ENCODE results near the gene CYTH1. TPM values are rescaled to one million over a fixed set of nuclear protein-coding genes. Genes with fewer than 3 reads are reported as not detected.

The CYTH1 gene
- total RNA-seq, 4 donors from 2014 or later = 103 to 156 (median 142) TPM

GRCh38 chr17:78647032-78647431, 135.0 kb downstream of the CYTH1 start:
- 87 to 88% methylated on average over 7 to 8 of the region's 8 CpGs for WGBS, 2 donors (ENCODE audit: low coverage in 1 of 2)
- no peak for DNase-seq
- peaks cover 14% of the 10 kb centered on the region for H3K27me3 ChIP-seq
- in situ Hi-C loops (cut with MboI; ENCODE audit: low pct_ligation_motif_present in 1 of 4, low pct_unique_long_range_greater_than_20kb in 1 of 4, low sequenced_read_pairs in 3 of 4) (no loop called here), intact Hi-C loops (cut with DNase I; ENCODE audit: low total_unique reads) (loop anchor here (10.0 kb wide), 1 partner anchor 82 kb away; no protein-coding TSS in a partner anchor)
- H3K9me3 ChIP-seq = no peaks in the 10 kb centered on the region
- TF ChIP-seq POLR2A (IDR thresholded peaks at IDR 0.05) = no peak
- TF ChIP-seq POLR2AphosphoS5 (IDR thresholded peaks at IDR 0.05) = no peak
- no peak for TF ChIP-seq EP300 (IDR thresholded peaks at IDR 0.05; ENCODE audit: low read depth)
- no peak for TF ChIP-seq CTCF (IDR thresholded peaks at IDR 0.05)
- H3K36me3 ChIP-seq = no peaks in the 10 kb centered on the region
- no peaks in the 10 kb centered on the region for H3K4me1 ChIP-seq
- no peak overlapping the region for H3K4me3 ChIP-seq
- peak overlapping the region in 1 of 4 donors; percentile 45 for H3K27ac ChIP-seq

GRCh38 chr17:78645421-78646295, 136.4 kb downstream of the CYTH1 start:
- Histone ChIP-seq H3K9me3 (no peaks in the 10 kb centered on the region), H3K4me1 (no peaks in the 10 kb centered on the region), H3K36me3 (no peaks in the 10 kb centered on the region), H3K27ac (peak overlapping the region in 2 of 4 donors; percentile 45 to 51), H3K4me3 (no peak overlapping the region), H3K27me3 (peaks cover 14% of the 10 kb centered on the region)
- peak; percentile 81 for DNase-seq
- intact Hi-C loops (cut with DNase I; ENCODE audit: low total_unique reads) (loop anchor here (10.0 kb wide), 1 partner anchor 81 kb away; no protein-coding TSS in a partner anchor), in situ Hi-C loops (cut with MboI; ENCODE audit: low pct_ligation_motif_present in 1 of 4, low pct_unique_long_range_greater_than_20kb in 1 of 4, low sequenced_read_pairs in 3 of 4) (no loop called here)
- peak in 1 of 3 donors; percentile 11 for TF ChIP-seq POLR2AphosphoS5 (IDR thresholded peaks at IDR 0.05)
- no peak for TF ChIP-seq EP300 (IDR thresholded peaks at IDR 0.05; ENCODE audit: low read depth)
- 66 to 88% methylated on average over 5 to 30 of the region's 30 CpGs for WGBS, 2 donors (ENCODE audit: low coverage in 1 of 2)

DNA sequence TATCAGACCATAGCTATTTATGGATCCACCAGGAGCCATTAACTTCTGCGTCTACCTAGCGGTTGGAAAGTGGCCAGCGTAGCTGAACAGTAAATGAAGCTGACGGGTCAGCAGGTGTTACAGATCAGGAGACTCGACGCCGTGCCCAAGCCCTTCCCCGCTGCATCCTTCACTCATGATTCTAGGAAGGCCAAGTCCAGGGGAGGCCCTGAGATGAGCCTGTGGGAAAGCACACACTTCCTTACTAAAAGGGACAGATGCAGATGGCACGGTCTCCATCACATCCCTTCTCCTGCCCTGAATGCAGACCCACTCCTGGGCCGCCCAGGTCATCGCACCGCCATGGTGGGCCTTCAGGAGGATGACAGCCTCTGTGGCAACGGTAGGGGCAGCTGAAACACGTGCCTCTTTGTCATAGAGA, 137.1 kb downstream of the CYTH1 start:
- Histone ChIP-seq H3K27ac (no peak overlapping the region), H3K4me1 (no peaks in the 10 kb centered on the region), H3K9me3 (no peaks in the 10 kb centered on the region), H3K27me3 (peaks cover 8% of the 10 kb centered on the region), H3K4me3 (no peak overlapping the region), H3K36me3 (no peaks in the 10 kb centered on the region)
- in situ Hi-C loops (cut with MboI; ENCODE audit: low pct_ligation_motif_present in 1 of 4, low pct_unique_long_range_greater_than_20kb in 1 of 4, low sequenced_read_pairs in 3 of 4) (no loop called here), intact Hi-C loops (cut with DNase I; ENCODE audit: low total_unique reads) (loop anchor here (10.0 kb wide), 1 partner anchor 80 kb away; no protein-coding TSS in a partner anchor)
- DNase-seq = no peak
- TF ChIP-seq POLR2A (IDR thresholded peaks at IDR 0.05) (no peak), EP300 (IDR thresholded peaks at IDR 0.05; ENCODE audit: low read depth) (no peak)
- 89% methylated on average over 14 of the region's 14 CpGs; no CpG with 5 or more reads in 1 of the 2 donors for WGBS, 2 donors (ENCODE audit: low coverage in 1 of 2)

GRCh38 chr17:78644224-78644623, 137.8 kb downstream of the CYTH1 start:
- no peak for TF ChIP-seq POLR2A (IDR thresholded peaks at IDR 0.05)
- TF ChIP-seq POLR2AphosphoS5 (IDR thresholded peaks at IDR 0.05) = no peak
- no peak for TF ChIP-seq EP300 (IDR thresholded peaks at IDR 0.05; ENCODE audit: low read depth)
- TF ChIP-seq CTCF (IDR thresholded peaks at IDR 0.05) = no peak
- WGBS, 2 donors (ENCODE audit: low coverage in 1 of 2) = 81 to 83% methylated on average over 2 to 8 of the region's 8 CpGs
- peaks cover 5% of the 10 kb centered on the region for H3K27me3 ChIP-seq
- H3K4me3 ChIP-seq = no peak overlapping the region
- no peak for DNase-seq
- H3K4me1 ChIP-seq = no peaks in the 10 kb centered on the region
- in situ Hi-C loops (cut with MboI; ENCODE audit: low pct_ligation_motif_present in 1 of 4, low pct_unique_long_range_greater_than_20kb in 1 of 4, low sequenced_read_pairs in 3 of 4) = no loop called here
- intact Hi-C loops (cut with DNase I; ENCODE audit: low total_unique reads) = loop anchor here (10.0 kb wide), 1 partner anchor 79 kb away; no protein-coding TSS in a partner anchor
- H3K36me3 ChIP-seq = no peaks in the 10 kb centered on the region
- no peak overlapping the region for H3K27ac ChIP-seq
- no peaks in the 10 kb centered on the region for H3K9me3 ChIP-seq

DNA sequence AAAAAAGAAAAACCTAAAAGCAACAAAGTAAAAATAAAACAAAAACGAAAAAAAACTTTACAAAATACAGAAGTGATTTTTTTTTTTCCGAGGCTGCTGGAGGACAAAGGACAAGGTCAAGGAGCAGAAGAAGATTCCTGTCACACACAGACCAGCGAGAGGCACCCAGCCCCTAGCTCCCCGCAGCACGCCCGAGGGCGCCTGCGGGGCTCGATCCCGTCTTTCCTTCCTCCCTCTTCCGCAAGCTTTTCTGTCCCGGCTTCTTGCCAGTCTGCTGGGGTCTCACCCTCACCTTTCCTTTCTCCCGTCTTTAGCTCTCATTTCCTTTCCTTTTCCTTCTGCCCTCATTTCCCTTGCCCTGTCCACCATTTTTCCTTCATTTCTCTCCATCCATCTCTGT, 138.7 kb downstream of the CYTH1 start:
- Histone ChIP-seq H3K36me3 (no peaks in the 10 kb centered on the region), H3K4me3 (no peak overlapping the region), H3K9me3 (no peaks in the 10 kb centered on the region), H3K4me1 (no peaks in the 10 kb centered on the region), H3K27ac (no peak overlapping the region), H3K27me3 (peaks cover 5% of the 10 kb centered on the region)
- intact Hi-C loops (cut with DNase I; ENCODE audit: low total_unique reads) (loop anchor here (10.0 kb wide), 1 partner anchor 79 kb away; no protein-coding TSS in a partner anchor), in situ Hi-C loops (cut with MboI; ENCODE audit: low pct_ligation_motif_present in 1 of 4, low pct_unique_long_range_greater_than_20kb in 1 of 4, low sequenced_read_pairs in 3 of 4) (no loop called here)
- DNase-seq = no peak
- WGBS, 2 donors (ENCODE audit: low coverage in 1 of 2) = 57 to 87% methylated on average over 2 to 13 of the region's 13 CpGs
- TF ChIP-seq POLR2A (IDR thresholded peaks at IDR 0.05) (no peak), EP300 (IDR thresholded peaks at IDR 0.05; ENCODE audit: low read depth) (no peak), CTCF (IDR thresholded peaks at IDR 0.05) (no peak), POLR2AphosphoS5 (IDR thresholded peaks at IDR 0.05) (no peak)
